Measurements from ENCODE around the gene CAMTA1.
A peak's percentile ranks its signal among the peaks of the same experiment; 100 is the strongest.

Gene CAMTA1

DNA sequence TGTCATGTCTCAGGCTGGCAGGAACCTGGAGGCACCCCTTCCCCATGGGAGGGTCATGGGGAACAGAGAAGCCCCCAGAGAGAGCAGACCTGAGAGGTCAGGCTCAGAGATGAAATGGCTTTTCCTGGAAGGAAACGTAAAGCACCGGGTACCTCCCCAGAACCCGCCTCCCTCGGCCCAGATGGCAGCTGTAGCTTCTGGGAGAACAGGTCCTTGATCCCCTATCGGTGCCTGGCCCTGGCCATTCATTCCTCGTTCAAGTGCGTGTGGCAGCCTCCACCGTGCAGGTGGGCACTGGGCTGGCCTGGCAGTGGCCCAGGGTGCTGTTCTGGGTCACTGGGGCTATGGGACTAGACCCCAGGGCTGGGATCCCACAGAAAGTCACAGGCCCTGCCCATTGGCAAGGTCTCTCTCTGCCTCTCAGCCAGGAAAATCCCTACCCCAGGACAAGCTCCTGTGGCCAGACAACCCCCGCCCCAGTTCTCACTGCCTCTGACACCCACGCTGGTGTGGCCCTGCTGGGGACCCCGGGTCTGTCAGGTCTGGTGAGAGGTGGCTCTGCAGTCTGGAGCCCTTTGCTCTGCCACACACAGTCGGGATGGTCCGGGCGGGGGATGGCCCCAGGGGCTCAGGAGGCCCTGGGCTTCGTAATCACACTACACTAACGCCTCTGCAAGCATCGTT lies 802.7 kb downstream of the CAMTA1 start:
- ATAC-seq (ENCODE audit: low read depth) (no peak), DNase-seq (ENCODE audit: low spot score) (peak; percentile 42)
- H3K27me3 ChIP-seq (ENCODE audit: insufficient read depth, poor library complexity, severe bottlenecking): no peaks in the 10 kb centered on the region

DNA sequence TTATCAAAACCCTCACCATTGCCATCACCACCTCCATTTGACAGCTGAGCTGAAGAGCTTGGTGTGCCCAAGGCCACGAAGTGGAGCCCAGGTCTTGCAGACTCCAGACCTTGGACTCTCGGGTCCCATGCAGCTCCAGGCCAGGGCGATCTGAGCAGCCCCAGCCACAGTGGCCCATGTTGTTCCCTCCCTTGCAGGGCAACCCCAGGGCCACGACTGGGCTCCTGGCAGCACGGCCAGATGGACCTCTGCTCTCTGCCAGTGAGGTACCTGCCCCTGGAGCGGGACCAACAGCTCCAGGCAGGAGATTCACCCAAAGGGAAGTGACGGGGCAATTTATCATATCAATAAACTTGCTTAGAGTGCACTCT lies 803.2 kb downstream of the CAMTA1 start:
- no peak for TF ChIP-seq CTCF (IDR thresholded peaks at IDR 0.05; ENCODE audit: poor library complexity, severe bottlenecking)
- no peaks in the 10 kb centered on the region for H3K4me1 ChIP-seq (ENCODE audit: insufficient read depth, poor library complexity, severe bottlenecking)
- H3K4me3 ChIP-seq (ENCODE audit: severe bottlenecking): no peak overlapping the region
- H3K27ac ChIP-seq (ENCODE audit: poor library complexity, severe bottlenecking): no peak overlapping the region
- H3K36me3 ChIP-seq (ENCODE audit: low read depth): no peaks in the 10 kb centered on the region
- peak; percentile 39 for DNase-seq (ENCODE audit: low spot score)
- H3K9me3 ChIP-seq (ENCODE audit: severe bottlenecking): no peaks in the 10 kb centered on the region
- no peak for ATAC-seq (ENCODE audit: low read depth)
- no peaks in the 10 kb centered on the region for H3K27me3 ChIP-seq (ENCODE audit: insufficient read depth, poor library complexity, severe bottlenecking)

More for the DNA sequence above, 802.7 kb downstream of the CAMTA1 start:
- no peaks in the 10 kb centered on the region for H3K9me3 ChIP-seq (ENCODE audit: severe bottlenecking)
- H3K4me3 ChIP-seq (ENCODE audit: severe bottlenecking): no peak overlapping the region
- TF ChIP-seq CTCF (IDR thresholded peaks at IDR 0.05; ENCODE audit: poor library complexity, severe bottlenecking): no peak
- no peaks in the 10 kb centered on the region for H3K4me1 ChIP-seq (ENCODE audit: insufficient read depth, poor library complexity, severe bottlenecking)
- H3K36me3 ChIP-seq (ENCODE audit: low read depth): no peaks in the 10 kb centered on the region
- no peak overlapping the region for H3K27ac ChIP-seq (ENCODE audit: poor library complexity, severe bottlenecking)

- Histone ChIP-seq H3K36me3 (ENCODE audit: low read depth) (no peaks in the 10 kb centered on the region), H3K9me3 (ENCODE audit: severe bottlenecking) (no peaks in the 10 kb centered on the region), H3K27ac (ENCODE audit: poor library complexity, severe bottlenecking) (no peak overlapping the region), H3K27me3 (ENCODE audit: insufficient read depth, poor library complexity, severe bottlenecking) (no peaks in the 10 kb centered on the region), H3K4me3 (ENCODE audit: severe bottlenecking) (no peak overlapping the region), H3K4me1 (ENCODE audit: insufficient read depth, poor library complexity, severe bottlenecking) (no peaks in the 10 kb centered on the region)
- peak; percentile 25 for DNase-seq (ENCODE audit: low spot score)
- no peak for TF ChIP-seq CTCF (IDR thresholded peaks at IDR 0.05; ENCODE audit: poor library complexity, severe bottlenecking)
- ATAC-seq (ENCODE audit: low read depth): no peak
These were observed 804.0 kb downstream of the CAMTA1 start for GRCh38 chr1:7589080-7589735.

- ATAC-seq (ENCODE audit: low read depth) (no peak), DNase-seq (ENCODE audit: low spot score) (peak; percentile 32)
- no peak for TF ChIP-seq CTCF (IDR thresholded peaks at IDR 0.05; ENCODE audit: poor library complexity, severe bottlenecking)
- H3K9me3 ChIP-seq (ENCODE audit: severe bottlenecking): no peaks in the 10 kb centered on the region
- H3K4me1 ChIP-seq (ENCODE audit: insufficient read depth, poor library complexity, severe bottlenecking): no peaks in the 10 kb centered on the region
- H3K36me3 ChIP-seq (ENCODE audit: low read depth): no peaks in the 10 kb centered on the region
- H3K4me3 ChIP-seq (ENCODE audit: severe bottlenecking): no peak overlapping the region
- H3K27ac ChIP-seq (ENCODE audit: poor library complexity, severe bottlenecking): no peak overlapping the region
- H3K27me3 ChIP-seq (ENCODE audit: insufficient read depth, poor library complexity, severe bottlenecking): peaks cover 3% of the 10 kb centered on the region
These were observed 804.6 kb downstream of the CAMTA1 start for GRCh38 chr1:7589774-7590425.

Measured in RWPE2 (cell line).